Urothelium cell line (cell line): ENCODE measurements around the gene ACKR2.

Experiments used
- DNase-seq: peaks from one replicate; pipeline ENCODE4 v3.0.0; 2011; ENCODE audit warnings: low spot score, mixed read lengths
- FAIRE-seq: peaks from 2 replicates; lab custom pipeline; 2011; peaks lifted over from hg19 to GRCh38; lab: Jason Lieb, UNC

Gene ACKR2

GRCh38 chr3:42914771-42915515 is 105.7 kb downstream of the ACKR2 start:
- DNase-seq (no peak), FAIRE-seq (no peak)
